AG09309 (cell line): ENCODE measurements around the gene ACAP3.

Experiments used
- DNase-seq: peaks from one replicate; pipeline ENCODE4 v3.0.0-alpha.2; 2010; ENCODE audit warnings: low read depth
- H3K4me3 ChIP-seq: 2 replicates; pipeline ENCODE4 v1.5.1; 2011; ENCODE audit warnings: mild to moderate bottlenecking, low read depth, low read length, moderate library complexity; ENCODE audit not compliant: control insufficient read depth
- TF ChIP-seq, protein P1 (sequence below): IDR thresholded peaks from 2 replicates; pipeline ENCODE4 v1.5.1; 2011; ENCODE audit warnings: mild to moderate bottlenecking, low read depth, low read length, inconsistent platforms; ENCODE audit not compliant: insufficient read depth, control insufficient read depth; ENCODE audit errors: missing control alignments

ACAP3 gene

DNA sequence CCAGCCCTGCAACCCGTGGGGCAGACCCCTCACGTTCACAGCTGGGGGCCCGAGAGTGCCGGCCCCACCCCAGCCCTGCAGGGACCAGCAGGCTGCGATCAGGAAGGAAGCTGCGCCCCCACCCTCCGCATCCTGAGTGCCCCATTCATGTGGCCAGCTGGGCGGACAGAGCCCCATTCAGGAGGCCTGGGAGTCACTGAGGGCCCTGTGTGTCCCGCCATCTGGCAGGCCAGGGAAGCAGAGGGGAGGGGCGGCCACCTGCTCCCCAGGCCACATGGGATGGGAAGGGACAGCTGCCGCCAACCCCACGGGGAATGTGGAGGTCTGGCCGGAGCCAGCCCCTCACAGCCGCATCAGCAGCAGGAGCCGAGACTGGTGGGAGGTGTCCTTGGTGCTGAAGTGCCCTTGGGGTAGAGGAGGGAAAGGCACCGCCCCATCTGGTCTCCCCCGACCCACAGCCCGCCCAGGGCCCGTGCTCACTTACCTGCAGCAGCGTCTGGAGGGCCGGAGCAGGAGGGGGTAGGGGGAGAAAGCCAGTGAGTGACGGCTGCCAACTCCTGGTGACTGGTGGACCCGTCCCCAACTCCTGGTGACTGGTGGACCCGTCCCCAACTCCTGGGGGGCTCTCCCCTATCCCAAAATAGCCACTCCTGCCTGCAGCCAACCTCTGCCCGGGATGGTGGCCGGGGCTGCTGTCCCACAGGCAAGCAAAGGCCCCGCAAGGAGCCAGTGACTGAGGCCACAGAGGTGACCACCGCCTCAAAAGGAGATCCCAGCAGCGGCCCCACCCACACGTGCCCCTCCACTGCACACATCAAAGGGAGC, 8.7 kb downstream of the ACAP3 start:
- TF ChIP-seq, protein P1, sequence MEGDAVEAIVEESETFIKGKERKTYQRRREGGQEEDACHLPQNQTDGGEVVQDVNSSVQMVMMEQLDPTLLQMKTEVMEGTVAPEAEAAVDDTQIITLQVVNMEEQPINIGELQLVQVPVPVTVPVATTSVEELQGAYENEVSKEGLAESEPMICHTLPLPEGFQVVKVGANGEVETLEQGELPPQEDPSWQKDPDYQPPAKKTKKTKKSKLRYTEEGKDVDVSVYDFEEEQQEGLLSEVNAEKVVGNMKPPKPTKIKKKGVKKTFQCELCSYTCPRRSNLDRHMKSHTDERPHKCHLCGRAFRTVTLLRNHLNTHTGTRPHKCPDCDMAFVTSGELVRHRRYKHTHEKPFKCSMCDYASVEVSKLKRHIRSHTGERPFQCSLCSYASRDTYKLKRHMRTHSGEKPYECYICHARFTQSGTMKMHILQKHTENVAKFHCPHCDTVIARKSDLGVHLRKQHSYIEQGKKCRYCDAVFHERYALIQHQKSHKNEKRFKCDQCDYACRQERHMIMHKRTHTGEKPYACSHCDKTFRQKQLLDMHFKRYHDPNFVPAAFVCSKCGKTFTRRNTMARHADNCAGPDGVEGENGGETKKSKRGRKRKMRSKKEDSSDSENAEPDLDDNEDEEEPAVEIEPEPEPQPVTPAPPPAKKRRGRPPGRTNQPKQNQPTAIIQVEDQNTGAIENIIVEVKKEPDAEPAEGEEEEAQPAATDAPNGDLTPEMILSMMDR: no peak
- H3K4me3 ChIP-seq: no peak overlapping the region
- no peak for DNase-seq

DNA sequence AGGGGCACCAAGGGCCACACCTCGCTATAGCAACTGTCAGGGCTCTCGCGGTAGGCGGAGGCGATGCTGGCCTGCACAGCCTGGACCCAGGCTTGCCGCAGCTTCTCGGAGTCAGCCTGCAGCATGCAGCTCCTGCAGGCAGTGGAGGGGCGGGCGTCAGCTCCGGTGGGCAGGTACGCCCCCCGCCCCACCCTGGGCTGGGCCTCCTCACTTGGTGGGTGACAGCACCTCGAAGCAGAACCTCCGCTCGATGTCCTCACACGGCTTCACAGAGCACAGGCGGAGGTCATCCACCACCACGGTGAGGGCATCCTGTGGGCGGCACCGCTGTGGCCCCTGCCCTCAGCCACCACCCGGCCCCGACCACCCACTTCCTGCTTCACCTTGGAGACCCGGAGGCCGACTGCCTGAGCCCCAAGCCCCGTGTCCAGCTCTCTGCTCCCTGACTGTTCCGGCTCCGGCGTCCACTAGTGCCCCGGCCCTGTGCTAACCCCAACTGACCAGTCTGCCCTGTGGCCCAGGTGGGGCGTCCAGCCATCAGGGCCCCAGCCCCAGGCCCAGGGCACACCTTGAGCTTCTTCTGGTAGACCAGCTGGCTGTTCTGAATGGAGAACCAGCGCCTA, 9.8 kb downstream of the ACAP3 start:
- TF ChIP-seq, protein P1: no peak
- H3K4me3 ChIP-seq: no peak overlapping the region
- DNase-seq: no peak

DNA sequence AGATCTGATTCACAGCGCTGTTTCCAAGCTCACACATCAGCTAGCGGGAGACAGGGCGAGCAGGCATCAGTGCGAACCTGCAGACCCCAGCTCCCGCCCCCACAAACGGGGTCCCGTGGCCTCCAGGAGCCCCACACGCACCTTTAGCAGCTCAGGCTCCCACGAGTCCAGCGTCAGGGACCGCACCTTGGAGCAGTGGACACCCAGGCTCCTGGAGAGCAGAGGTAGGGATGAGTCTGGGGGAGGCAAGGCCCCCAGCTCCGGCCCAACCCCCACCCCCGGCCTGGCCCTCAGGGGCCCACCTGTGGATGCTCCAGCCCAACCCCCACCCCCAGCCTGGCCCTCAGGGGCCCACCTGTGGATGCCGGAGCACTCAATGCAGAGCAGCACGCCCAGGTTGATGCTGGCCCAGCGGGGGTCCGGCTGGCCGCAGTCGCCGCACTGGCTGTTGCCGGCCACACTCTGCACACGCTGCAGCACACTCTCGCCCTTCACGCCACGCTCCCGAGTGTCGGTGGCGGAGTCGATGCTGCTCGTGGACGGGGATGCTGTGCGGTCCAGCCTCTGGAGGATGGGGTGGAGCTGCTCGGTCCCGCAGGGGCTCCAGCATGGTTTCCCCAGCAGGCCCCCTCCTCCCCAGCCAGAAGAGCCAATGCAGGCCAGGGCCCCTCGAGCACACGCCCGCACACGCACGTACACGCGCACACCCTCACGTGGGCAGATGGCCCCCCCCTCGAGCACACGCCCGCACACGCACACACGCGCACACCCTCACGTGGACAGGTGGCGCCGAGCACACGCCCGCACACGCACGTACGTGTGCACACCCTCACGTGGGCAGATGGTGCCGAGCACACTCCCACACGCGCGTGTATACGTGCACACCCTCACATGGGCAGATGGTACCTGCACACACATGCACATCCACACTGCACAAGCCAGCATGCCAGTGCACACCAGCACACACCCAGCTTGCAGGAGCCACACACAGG, 11.4 kb downstream of the ACAP3 start:
- DNase-seq: no peak
- no peak overlapping the region for H3K4me3 ChIP-seq
- TF ChIP-seq, protein P1: no peak

DNA sequence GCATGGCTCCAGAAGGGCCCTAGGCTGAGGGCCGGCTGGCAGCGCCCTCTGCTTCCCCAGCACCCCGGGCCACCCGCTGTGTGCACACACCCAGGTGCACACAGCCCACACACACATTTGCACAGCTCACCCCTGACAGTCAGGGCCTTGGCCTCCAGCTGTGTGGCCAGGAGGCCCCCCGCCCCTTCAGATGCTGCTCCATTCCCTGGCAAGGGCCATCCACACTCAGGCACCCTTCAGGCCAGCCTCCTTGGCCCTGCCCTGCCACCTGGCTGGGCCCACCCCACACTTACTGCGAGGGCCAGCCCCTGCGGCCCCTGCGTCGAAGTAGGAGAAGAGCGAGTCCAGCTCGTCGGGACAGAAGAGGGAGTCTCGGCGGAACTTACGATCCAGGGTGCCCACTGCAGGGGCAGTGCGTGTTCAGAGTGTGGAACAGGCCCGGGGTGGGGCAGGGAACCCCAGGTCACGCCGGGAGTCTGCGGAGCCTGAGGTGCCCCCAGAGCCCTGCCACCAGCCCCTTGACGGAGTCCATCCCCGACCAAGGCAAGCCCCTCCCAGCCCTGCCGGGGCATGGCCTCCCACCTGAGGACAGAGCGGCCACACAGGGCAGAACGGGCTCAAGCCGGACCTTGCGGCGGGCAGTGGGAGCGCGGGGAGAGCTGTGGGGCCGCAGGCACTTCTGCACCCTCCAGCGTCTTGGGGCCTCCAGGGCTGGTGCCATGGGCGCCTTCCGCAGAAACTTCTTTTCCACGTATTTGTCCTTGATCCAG, 12.4 kb downstream of the ACAP3 start:
- DNase-seq: no peak

DNA sequence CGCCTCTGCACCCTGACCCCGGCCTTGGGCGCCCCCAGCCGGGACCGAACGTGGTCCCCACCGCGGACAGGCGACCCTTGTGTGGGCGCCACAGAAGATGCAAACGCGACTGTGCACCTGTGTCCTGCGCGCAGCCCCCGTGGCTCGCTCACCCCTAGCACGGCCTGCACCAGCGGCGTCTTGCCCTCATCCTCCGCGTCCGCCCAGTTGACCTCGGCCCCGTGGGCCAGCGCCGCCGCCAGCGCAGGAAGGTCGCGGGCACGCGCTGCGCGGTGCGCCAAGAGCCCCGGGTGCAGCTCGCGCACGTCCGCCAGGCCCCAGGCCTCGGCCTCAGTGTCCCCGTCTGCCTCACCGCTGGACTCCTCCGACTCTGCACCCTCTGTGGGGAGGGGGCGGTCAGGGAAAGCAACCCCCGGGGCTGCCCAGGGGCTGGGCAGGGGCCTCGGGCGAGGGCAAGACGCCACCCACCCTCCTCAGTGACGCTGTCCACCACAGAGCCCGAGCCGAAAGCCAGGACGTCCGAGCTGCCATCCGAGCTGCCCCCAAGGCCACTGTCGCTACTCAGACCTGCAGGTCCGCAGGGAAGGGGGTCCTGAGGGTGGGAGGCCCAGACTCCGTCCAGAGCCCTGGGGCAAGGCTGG, 13.4 kb downstream of the ACAP3 start:
- no peak overlapping the region for H3K4me3 ChIP-seq
- no peak for DNase-seq

More for the DNA sequence above, 12.4 kb downstream of the ACAP3 start:
- TF ChIP-seq, protein P1: no peak
- no peak overlapping the region for H3K4me3 ChIP-seq

More for the DNA sequence above, 13.4 kb downstream of the ACAP3 start:
- TF ChIP-seq, protein P1: no peak
